GM12801 (cell line): Measurements from ENCODE around the gene SSNA1.

Source experiments
- TF ChIP-seq, protein P1 (sequence below): IDR thresholded peaks from one replicate; pipeline ENCODE4 v1.5.1; 2011; ENCODE audit warnings: control low read depth; ENCODE audit not compliant: insufficient read length; ENCODE audit errors: extremely low read depth

SSNA1 gene, protein sequence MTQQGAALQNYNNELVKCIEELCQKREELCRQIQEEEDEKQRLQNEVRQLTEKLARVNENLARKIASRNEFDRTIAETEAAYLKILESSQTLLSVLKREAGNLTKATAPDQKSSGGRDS

DNA sequence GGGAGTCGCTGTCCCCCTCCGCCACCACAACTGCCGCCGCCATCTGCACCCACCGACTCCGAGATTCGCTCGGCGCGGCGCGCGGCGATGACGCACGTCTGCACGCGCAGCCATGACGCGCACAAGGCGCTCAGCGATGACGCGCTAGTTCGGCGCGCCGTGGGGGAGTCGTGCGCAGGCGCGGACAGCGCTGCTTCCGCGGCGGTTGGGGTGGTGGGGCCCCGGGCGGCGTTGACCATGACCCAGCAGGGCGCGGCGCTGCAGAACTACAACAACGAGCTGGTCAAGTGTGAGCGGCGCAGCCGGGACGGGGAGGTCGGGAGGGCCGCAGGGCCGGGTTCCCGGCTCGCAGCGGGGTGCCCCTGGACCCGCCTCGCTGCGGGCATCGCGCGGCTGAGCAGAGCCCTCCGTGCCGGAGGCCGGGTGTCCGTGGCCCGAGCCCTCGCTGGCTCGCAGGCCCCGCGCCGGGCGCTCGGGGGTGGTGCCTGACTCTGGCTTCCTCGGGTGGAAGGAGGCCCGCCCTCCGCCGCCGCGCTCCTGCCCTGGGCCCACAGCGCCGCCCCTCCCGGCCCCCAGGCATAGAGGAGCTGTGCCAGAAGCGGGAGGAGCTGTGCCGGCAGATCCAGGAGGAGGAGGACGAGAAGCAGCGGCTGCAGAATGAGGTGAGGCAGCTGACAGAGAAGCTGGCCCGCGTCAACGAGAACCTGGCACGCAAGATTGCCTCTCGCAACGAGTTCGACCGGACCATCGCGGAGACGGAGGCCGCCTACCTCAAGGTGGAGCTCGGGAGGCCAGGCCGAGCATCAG is at the start of gene SSNA1, which contains the start of gene ANAPC2:
Gene SSNA1 (plus strand): TSS at position 187 of the 807 bp plus-strand sequence. CDS start 51 bp downstream, at position 238.
Gene ANAPC2 (minus strand): TSS at position 71 of the 807 bp plus-strand sequence. CDS start 28 bp downstream, at position 43.
- TF ChIP-seq, protein P1, sequence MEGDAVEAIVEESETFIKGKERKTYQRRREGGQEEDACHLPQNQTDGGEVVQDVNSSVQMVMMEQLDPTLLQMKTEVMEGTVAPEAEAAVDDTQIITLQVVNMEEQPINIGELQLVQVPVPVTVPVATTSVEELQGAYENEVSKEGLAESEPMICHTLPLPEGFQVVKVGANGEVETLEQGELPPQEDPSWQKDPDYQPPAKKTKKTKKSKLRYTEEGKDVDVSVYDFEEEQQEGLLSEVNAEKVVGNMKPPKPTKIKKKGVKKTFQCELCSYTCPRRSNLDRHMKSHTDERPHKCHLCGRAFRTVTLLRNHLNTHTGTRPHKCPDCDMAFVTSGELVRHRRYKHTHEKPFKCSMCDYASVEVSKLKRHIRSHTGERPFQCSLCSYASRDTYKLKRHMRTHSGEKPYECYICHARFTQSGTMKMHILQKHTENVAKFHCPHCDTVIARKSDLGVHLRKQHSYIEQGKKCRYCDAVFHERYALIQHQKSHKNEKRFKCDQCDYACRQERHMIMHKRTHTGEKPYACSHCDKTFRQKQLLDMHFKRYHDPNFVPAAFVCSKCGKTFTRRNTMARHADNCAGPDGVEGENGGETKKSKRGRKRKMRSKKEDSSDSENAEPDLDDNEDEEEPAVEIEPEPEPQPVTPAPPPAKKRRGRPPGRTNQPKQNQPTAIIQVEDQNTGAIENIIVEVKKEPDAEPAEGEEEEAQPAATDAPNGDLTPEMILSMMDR, result no peak

DNA sequence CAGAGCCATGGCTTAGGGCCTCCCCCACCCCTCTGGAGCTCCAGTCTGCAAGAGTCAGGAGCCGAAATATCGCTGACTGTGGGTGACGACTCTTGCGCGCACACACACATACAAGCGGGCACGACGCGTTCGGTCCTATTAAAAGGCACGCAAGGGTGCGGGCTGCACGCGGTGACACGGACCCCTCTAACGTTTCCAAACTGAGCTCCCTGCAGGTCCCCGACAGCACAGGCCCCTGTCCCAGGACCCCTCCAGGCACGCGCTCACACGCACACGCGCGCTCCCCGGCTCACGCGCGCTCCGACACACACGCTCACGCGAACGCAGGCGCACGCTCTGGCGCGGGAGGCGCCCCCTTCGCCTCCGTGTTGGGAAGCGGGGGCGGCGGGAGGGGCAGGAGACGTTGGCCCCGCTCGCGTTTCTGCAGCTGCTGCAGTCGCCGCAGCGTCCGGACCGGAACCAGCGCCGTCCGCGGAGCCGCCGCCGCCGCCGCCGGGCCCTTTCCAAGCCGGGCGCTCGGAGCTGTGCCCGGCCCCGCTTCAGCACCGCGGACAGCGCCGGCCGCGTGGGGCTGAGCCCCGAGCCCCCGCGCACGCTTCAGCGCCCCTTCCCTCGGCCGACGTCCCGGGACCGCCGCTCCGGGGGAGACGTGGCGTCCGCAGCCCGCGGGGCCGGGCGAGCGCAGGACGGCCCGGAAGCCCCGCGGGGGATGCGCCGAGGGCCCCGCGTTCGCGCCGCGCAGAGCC is 49.6 kb upstream of the SSNA1 start, which contains the start of gene GRIN1:
Gene GRIN1 (plus strand): TSS at position 433 of the 746 bp plus-strand sequence. CDS start 333 bp downstream, outside the sequence.
- TF ChIP-seq, protein P1, result no peak

DNA sequence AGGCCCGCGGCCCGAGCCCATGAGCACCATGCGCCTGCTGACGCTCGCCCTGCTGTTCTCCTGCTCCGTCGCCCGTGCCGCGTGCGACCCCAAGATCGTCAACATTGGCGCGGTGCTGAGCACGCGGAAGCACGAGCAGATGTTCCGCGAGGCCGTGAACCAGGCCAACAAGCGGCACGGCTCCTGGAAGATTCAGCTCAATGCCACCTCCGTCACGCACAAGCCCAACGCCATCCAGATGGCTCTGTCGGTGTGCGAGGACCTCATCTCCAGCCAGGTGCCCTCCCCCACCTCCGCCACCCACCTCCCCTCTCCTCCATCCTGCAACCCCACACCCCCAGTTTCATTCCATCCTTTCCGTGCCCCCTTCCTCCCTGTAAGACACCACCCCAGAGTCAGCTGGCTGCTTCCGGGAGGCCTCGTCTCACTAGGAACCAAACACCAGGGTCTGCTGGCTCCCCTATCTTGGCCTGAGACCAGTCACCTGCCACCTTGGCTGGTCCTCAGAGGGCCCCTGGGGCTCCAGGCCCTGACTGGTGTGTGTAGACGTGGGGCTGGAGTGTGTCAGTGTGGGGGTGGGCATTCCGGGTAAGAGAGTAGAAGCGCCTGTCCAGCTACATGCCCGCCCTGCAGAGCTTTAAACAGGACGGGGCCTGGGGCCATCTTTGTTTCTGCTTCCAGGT is 48.9 kb upstream of the SSNA1 start:
- TF ChIP-seq, protein P1, result no peak

DNA sequence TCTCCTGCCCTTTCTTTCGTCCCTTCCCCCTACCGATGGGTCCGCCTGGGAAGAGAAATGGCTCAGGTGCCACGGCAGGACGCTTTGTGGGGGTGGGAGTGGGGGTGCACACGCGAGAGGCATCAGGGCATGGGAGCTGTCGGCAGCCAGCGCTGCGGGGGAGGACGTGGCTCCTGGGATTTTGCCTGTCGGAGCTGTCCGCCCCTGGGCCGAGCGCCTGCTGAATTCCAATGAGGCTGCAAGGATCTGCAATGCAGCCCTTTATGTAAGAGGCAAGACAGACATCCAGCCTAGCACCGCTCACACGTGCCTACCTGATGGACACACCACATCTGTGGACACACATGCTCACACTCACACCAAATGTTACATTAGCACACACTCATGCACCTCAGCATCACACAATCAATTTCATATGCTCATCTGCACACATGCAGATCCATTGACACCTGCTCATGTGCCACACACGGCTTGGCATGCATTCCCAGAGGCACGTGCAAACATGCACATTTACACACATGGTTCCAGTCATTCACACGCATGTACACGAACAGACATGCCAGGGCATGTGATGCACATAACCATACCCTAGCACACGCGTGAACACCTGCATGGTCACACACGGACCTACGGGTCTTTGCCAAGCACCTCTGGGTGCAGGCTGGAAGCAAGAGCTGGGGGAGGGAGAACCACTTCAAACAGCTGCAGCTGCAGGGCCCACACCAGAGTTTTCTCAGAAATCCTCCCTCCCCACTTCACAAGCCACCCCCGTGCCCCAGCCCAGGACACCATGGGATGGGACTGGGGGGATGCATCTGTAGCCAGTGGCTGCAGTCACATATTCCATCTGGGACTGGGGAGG is 48.1 kb upstream of the SSNA1 start:
- TF ChIP-seq, protein P1, result no peak

DNA sequence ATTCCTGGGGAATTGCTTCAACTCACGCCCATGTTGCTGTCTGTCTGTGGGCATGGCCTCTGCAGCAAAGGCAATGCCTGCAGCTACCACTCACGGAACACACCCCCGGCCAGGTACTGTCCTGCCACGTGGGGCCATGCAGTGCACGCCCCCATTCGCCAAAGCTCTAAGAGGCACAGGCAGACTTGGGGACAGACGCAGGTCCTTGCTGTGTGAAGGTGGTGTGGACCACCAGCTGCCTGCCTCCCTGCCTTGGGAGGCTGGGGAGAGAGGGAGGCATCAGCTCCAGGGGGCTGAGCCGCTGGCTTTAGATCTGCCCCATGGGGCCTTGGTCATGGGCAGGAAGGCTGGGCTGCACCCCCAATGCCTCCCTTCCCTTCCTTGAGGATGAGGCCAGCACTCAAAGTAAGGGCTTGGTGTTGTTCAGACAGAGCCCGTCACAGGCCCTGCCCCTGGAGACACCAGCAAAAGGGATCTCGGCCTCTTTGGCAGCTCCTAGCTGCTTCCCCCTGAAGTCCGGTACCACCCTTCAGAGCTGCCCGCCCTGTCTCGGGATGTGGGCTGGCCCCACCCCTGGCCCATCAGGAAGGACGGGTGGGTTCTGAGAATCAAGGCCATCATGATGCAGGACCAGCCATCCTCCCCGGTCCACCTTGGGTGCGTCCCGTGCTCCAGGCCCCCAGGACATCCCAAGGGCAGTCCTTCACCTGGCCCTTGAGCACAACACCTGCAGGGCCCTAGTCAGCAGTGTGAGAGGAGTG is 47.2 kb upstream of the SSNA1 start:
- TF ChIP-seq, protein P1, result no peak

DNA sequence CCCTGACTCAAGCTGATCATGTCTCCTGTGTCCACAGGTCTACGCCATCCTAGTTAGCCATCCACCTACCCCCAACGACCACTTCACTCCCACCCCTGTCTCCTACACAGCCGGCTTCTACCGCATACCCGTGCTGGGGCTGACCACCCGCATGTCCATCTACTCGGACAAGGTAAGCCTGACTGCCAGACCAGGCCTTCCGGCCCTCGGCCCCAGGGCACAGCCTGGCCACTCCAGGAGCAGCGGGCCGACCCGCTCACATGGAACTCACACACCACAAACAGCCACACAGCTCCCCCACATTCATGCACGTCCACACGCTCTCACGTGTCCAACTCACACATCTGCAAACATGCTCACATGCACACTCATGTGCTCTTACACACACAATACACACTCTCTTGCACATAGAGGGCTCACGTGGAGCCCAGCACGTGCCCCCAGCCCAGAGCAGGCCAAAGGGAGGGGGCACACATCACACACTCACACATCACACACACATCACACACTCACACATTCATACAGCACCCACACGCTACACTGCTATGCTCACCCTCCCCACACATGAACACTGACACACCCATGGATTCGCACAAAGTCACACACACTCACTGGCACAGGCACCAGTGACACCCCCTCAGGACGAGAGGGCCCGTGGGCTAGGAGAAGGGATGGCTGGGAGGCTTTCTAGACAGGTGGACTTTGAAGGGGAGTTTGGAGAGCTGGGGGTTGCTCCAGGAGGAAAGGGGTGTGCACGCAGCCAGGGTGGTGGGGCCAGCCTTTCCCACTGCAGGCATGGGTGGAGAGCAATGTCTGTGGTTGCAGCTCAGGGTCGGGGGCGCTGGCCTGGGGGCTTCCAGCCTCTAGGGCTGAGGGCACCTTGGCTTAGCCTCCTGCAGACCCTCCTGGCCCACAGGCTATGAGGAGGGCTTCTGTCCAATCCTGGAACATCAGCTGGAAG is 46.2 kb upstream of the SSNA1 start:
- TF ChIP-seq, protein P1, result no peak
